Breast epithelium (tissue), 3 donors: ENCODE measurements around the gene LIPH.

ENCODE experiments used
- POLR2AphosphoS5 ChIP-seq, 3 donors: sonication (generic); formaldehyde crosslinking; IDR thresholded peaks; one replicate each; pipeline ENCODE4 v1.6.1; 2017; ENCODE audit warnings: antibody characterized with exemption in 3 of 3
- TF ChIP-seq, protein P1 (sequence below), 3 donors: fragments of 450-650 bp; IDR thresholded peaks; one replicate each; pipeline ENCODE4 v1.5.1; 2016 to 2017; ENCODE audit warnings: antibody characterized with exemption in 3 of 3, mild to moderate bottlenecking in 3 of 3, moderate library complexity in 3 of 3

DNA sequence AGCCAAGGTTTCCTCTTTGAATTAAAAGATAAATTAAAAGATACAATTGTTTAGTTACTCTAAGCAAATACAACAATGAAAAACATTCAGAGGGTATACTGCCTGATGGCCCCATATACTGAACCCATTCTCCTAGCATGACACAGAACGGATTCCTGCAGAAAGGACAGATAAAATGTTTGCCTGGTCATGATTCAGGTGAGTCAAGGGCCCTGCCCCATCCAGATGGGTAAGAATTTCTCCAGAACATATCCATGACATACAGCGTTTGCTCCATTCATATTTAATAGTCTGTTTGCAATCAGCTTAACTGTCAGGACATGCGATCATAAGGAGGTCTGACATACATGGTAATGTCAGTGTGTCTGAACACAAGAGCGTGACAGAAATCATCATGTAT, 62.1 kb downstream of the LIPH start:
- TF ChIP-seq, protein P1, sequence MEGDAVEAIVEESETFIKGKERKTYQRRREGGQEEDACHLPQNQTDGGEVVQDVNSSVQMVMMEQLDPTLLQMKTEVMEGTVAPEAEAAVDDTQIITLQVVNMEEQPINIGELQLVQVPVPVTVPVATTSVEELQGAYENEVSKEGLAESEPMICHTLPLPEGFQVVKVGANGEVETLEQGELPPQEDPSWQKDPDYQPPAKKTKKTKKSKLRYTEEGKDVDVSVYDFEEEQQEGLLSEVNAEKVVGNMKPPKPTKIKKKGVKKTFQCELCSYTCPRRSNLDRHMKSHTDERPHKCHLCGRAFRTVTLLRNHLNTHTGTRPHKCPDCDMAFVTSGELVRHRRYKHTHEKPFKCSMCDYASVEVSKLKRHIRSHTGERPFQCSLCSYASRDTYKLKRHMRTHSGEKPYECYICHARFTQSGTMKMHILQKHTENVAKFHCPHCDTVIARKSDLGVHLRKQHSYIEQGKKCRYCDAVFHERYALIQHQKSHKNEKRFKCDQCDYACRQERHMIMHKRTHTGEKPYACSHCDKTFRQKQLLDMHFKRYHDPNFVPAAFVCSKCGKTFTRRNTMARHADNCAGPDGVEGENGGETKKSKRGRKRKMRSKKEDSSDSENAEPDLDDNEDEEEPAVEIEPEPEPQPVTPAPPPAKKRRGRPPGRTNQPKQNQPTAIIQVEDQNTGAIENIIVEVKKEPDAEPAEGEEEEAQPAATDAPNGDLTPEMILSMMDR (IDR thresholded peaks at IDR 0.05): no peak
- no peak for TF ChIP-seq POLR2AphosphoS5 (IDR thresholded peaks at IDR 0.05)
